Lung (tissue), 12 donors: ENCODE results near the gene HLTF. TPM values are rescaled to one million over a fixed set of nuclear protein-coding genes. Genes with fewer than 3 reads are reported as not detected.

Source experiments
- ATAC-seq: fragments of 200-7000 bp; cut with Tn5 transposase; one replicate; pipeline ENCODE4 v1.9.1; 2020; ENCODE audit warnings: moderate number of reproducible peaks; ENCODE audit not compliant: insufficient read depth, low FRiP score
- DNase-seq, 3 donors: peaks; one replicate each; pipeline ENCODE4 v3.0.0-alpha.2; 2013 to 2017
- H3K27ac ChIP-seq, 2 donors: one replicate each; pipeline ENCODE4 v1.5.1; 2013; ENCODE audit warnings: mild to moderate bottlenecking in 2 of 2, moderate library complexity in 2 of 2, control low read depth in 1 of 2, inconsistent platforms in 1 of 2, low read depth in 1 of 2, low read length in 1 of 2
- H3K27me3 ChIP-seq, 3 donors: one replicate each; pipeline ENCODE4 v1.5.1; 2013; ENCODE audit warnings: low read length in 2 of 3; ENCODE audit not compliant: control insufficient read depth in 3 of 3, insufficient read depth in 3 of 3
- H3K36me3 ChIP-seq, 4 donors: one replicate each; pipeline ENCODE4 v1.5.1; 2013; ENCODE audit warnings: low read length in 4 of 4, mild to moderate bottlenecking in 1 of 4, moderate library complexity in 1 of 4; ENCODE audit not compliant: control insufficient read depth in 4 of 4, insufficient read depth in 4 of 4
- H3K4me1 ChIP-seq, 5 donors: one replicate each; pipeline ENCODE4 v1.5.1; 2013; ENCODE audit warnings: low read length in 5 of 5, mild to moderate bottlenecking in 2 of 5, moderate library complexity in 1 of 5; ENCODE audit not compliant: control insufficient read depth in 5 of 5, insufficient read depth in 5 of 5
- H3K4me3 ChIP-seq: one replicate; pipeline ENCODE4 v1.5.1; 2013; ENCODE audit warnings: mild to moderate bottlenecking, control low read depth, moderate library complexity
- H3K9ac ChIP-seq, 2 donors: one replicate each; pipeline ENCODE4 v1.5.1; 2013; ENCODE audit warnings: low read length in 2 of 2, control low read depth in 1 of 2; ENCODE audit not compliant: insufficient read depth in 1 of 2
- H3K9me3 ChIP-seq, 4 donors: one replicate each; pipeline ENCODE4 v1.5.1; 2013; ENCODE audit warnings: low read length in 3 of 4, mild to moderate bottlenecking in 1 of 4, moderate library complexity in 1 of 4; ENCODE audit not compliant: control insufficient read depth in 4 of 4, insufficient read depth in 3 of 4
- WGBS, 2 donors: extraction: QIAGEN DNeasy Blood & Tissue Kit; methylation state at CpG; one replicate each; pipeline ENCODE4 v1.1.7; 2013; 5-methylcytosine and 5-hydroxymethylcytosine counted together
- polyA plus RNA-seq, 2 donors: library from polyadenylated mRNA; stranded (reverse); fragments of 200-250 nt; gene quantifications; one replicate each; pipeline ENCODE4 v1.2.1, GENCODE V29; 2013
- total RNA-seq, 2 donors: library from RNA; depleted of rRNA in 1 of 2; stranded (reverse); fragments of >200 nt in 1 of 2; gene quantifications; one replicate each; pipeline ENCODE4 v1.2.1, GENCODE V29; 2014 to 2021
- TF ChIP-seq, protein P1 (sequence below): IDR thresholded peaks from 2 replicates; pipeline ENCODE4 v1.5.1; 2012; ENCODE audit warnings: mild to moderate bottlenecking; ENCODE audit errors: control extremely low read depth, extremely low read depth
- donor health status: control.
- donor health status: control.
- donor health status: Bipolar disorder and iron deficiency.
- donor health status: healthy.
- donor health status: DM: yes; HTN: yes; CAD: no.

Gene HLTF
- total and polyA plus RNA-seq, 4 donors = 3.6 to 54.7 (median 12.6) TPM

DNA sequence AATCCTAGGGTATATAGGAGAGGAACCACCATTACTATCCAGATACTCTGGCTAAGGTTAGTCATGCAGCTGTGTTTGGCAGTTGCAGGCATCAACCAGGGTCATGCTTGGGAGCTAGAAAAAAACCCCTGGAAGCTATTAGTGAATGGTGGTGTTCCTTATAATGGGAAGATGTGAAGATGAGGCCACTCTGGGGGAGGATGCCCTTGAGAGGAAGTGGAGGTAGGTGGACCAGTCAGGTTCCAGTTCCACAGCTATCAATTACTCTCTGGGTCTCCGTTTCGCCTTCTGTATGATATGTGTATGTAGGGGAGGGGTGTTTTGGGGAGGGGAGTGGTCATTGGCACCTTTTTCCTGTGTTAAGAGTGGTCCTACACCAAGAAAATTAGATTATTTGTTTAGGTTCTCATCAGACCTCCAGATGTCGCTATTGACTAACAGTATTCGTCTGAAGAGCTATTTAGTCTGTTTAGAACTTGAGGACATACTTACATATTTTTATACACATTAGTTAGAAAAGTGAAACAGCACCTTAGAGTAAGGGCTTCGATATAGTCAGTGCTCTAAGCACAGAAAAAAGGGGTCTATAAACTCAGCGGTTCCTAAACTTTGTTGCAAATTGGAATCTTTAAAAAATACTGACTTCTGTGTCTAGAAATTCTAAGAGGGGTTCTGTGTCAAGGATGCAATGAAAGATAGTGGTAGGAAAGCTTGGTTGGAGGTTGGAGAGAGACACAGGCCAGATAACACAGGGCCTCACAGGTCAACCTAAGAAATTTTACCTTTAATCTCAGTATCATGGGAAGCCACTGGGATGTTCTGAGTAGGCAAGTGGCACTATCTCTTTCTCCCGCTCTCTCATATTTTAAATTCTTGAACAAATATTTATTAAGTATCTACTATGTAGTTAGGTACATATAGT lies 34.0 kb upstream of the HLTF start:
- H3K9ac ChIP-seq = no peak overlapping the region
- peak; percentile 78 for ATAC-seq
- 19% methylated on average over 7 of the region's 7 CpGs for WGBS, 2 donors
- H3K27ac ChIP-seq = no peak overlapping the region
- peak in 2 of 3 donors; percentile 84 to 88 for DNase-seq
- TF ChIP-seq, protein P1, sequence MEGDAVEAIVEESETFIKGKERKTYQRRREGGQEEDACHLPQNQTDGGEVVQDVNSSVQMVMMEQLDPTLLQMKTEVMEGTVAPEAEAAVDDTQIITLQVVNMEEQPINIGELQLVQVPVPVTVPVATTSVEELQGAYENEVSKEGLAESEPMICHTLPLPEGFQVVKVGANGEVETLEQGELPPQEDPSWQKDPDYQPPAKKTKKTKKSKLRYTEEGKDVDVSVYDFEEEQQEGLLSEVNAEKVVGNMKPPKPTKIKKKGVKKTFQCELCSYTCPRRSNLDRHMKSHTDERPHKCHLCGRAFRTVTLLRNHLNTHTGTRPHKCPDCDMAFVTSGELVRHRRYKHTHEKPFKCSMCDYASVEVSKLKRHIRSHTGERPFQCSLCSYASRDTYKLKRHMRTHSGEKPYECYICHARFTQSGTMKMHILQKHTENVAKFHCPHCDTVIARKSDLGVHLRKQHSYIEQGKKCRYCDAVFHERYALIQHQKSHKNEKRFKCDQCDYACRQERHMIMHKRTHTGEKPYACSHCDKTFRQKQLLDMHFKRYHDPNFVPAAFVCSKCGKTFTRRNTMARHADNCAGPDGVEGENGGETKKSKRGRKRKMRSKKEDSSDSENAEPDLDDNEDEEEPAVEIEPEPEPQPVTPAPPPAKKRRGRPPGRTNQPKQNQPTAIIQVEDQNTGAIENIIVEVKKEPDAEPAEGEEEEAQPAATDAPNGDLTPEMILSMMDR = peak; percentile 66
- H3K36me3 ChIP-seq = no peaks in the 10 kb centered on the region
- no peaks in the 10 kb centered on the region for H3K27me3 ChIP-seq
- H3K4me3 ChIP-seq = no peak overlapping the region
- no peaks in the 10 kb centered on the region for H3K9me3 ChIP-seq
- H3K4me1 ChIP-seq = no peaks in the 10 kb centered on the region

DNA sequence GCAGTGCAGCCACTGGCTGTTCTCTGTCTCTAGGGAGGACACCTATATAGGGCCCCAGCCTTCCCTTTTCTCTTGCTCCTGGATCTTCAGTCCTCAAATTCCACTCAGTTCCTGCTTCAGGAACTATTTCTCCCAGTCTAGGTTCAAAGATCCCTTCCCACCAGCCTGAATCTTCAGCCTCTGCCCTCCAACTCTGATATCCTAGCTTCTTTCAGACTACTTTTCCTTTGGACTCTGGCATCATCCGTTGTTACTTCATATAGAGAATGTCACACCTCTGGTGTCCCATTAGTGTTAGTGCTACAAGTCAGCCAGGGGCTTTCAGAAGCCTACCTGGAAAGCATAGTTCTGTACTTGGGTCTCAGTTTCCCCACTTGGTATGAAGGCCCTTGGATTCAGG lies 33.1 kb upstream of the HLTF start:
- no peak for DNase-seq
- H3K9ac ChIP-seq = no peak overlapping the region
- H3K9me3 ChIP-seq = no peaks in the 10 kb centered on the region
- no peak overlapping the region for H3K4me3 ChIP-seq
- TF ChIP-seq, protein P1 = no peak
- no peak overlapping the region for H3K27ac ChIP-seq
- ATAC-seq = no peak
- H3K36me3 ChIP-seq = no peaks in the 10 kb centered on the region
- H3K27me3 ChIP-seq = no peaks in the 10 kb centered on the region
- WGBS, 2 donors = 94 to 100% methylated on average over 1 of the region's 1 CpG
- no peaks in the 10 kb centered on the region for H3K4me1 ChIP-seq

DNA sequence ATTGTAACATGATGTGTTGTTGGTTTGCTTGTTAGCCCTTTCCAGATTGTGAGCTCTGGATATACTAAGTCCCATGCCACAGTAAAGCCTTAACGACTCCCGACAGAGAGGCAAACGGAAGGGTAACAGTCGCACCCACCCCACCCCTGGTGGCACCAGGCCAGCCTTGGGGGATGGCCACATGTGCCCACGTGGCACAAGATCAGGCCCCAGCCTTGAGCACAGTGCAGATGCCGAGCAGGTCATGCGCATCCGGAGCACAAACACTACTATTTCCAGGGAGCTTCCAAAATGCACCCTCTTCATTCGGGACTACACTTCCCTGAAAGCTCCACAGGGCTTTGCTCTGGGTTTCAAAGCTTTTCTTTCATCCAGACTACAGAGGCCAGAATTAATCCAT lies 32.4 kb upstream of the HLTF start:
- H3K9ac ChIP-seq = no peak overlapping the region
- no peak overlapping the region for H3K4me3 ChIP-seq
- DNase-seq = no peak
- no peaks in the 10 kb centered on the region for H3K9me3 ChIP-seq
- TF ChIP-seq, protein P1 = no peak
- 87 to 92% methylated on average over 9 of the region's 9 CpGs for WGBS, 2 donors
- ATAC-seq = no peak
- no peak overlapping the region for H3K27ac ChIP-seq
- H3K27me3 ChIP-seq = no peaks in the 10 kb centered on the region
- no peaks in the 10 kb centered on the region for H3K4me1 ChIP-seq
- H3K36me3 ChIP-seq = no peaks in the 10 kb centered on the region

DNA sequence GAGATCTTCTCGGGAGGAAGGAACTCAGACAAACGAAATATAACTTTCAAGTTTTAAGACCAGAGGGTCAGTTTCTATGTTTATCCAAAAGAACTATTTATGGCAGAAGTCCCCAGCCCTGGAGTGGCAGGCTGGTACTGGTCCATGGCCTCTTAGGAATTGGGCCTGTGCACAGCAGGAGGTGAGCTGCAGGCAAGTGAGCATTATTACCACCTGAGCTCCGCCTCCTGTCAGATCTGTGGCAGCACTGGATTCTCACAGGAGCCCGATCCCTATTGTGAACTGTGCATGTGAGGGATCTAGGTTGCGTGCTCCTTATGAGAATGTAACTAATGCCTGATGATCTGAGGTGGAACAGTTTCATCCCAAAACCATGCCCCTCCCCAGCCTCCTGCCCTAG lies 28.8 kb upstream of the HLTF start:
- DNase-seq (no peak), ATAC-seq (no peak)
- TF ChIP-seq, protein P1 = no peak
- Histone ChIP-seq H3K27me3 (no peaks in the 10 kb centered on the region), H3K36me3 (no peaks in the 10 kb centered on the region), H3K9me3 (no peaks in the 10 kb centered on the region), H3K4me3 (no peak overlapping the region), H3K4me1 (no peaks in the 10 kb centered on the region), H3K27ac (peak overlapping the region in 1 of 2 donors; percentile 7), H3K9ac (no peak overlapping the region)
- 83 to 86% methylated on average over 5 of the region's 5 CpGs for WGBS, 2 donors
